IPS-18a (cell line): ENCODE measurements around the gene ARL17B.
"Not testable (repeated sequence)": the region's sequence is repeated elsewhere in the genome, so short reads cannot be mapped to it uniquely, and the experiment has no call there.

Experiments used
- H3K27ac ChIP-seq: one replicate; pipeline ENCODE4 v1.5.1; 2013; ENCODE audit warnings: low read length
- H3K27me3 ChIP-seq: one replicate; pipeline ENCODE4 v1.6.1; 2013; ENCODE audit warnings: mild to moderate bottlenecking, low read length; ENCODE audit not compliant: control insufficient read depth, insufficient read depth
- H3K36me3 ChIP-seq: one replicate; pipeline ENCODE4 v1.6.1; 2013; ENCODE audit warnings: low read depth, low read length; ENCODE audit not compliant: control insufficient read depth
- H3K4me1 ChIP-seq: one replicate; pipeline ENCODE4 v1.6.1; 2013; ENCODE audit warnings: low read depth, low read length; ENCODE audit not compliant: control insufficient read depth
- H3K4me3 ChIP-seq: one replicate; pipeline ENCODE4 v1.5.1; 2013; ENCODE audit warnings: low read length
- H3K9ac ChIP-seq: one replicate; pipeline ENCODE4 v1.6.1; 2013; ENCODE audit warnings: mild to moderate bottlenecking, low read length, moderate library complexity
- H3K9me3 ChIP-seq: one replicate; pipeline ENCODE4 v1.6.1; 2013; ENCODE audit warnings: low read depth, low read length; ENCODE audit not compliant: control insufficient read depth

Gene ARL17B

GRCh38 chr17:46367520-46367919, 6.0 kb upstream of the ARL17B start:
- H3K4me1 ChIP-seq, H3K9ac ChIP-seq, H3K9me3 ChIP-seq, H3K4me3 ChIP-seq, H3K27me3 ChIP-seq, H3K27ac ChIP-seq, H3K36me3 ChIP-seq: not testable (repeated sequence)

GRCh38 chr17:46361145-46361735, 326 bp downstream of the ARL17B start:
- not testable (repeated sequence) for H3K9me3 ChIP-seq, H3K27ac ChIP-seq, H3K36me3 ChIP-seq, H3K4me1 ChIP-seq, H3K4me3 ChIP-seq, H3K9ac ChIP-seq, H3K27me3 ChIP-seq

DNA sequence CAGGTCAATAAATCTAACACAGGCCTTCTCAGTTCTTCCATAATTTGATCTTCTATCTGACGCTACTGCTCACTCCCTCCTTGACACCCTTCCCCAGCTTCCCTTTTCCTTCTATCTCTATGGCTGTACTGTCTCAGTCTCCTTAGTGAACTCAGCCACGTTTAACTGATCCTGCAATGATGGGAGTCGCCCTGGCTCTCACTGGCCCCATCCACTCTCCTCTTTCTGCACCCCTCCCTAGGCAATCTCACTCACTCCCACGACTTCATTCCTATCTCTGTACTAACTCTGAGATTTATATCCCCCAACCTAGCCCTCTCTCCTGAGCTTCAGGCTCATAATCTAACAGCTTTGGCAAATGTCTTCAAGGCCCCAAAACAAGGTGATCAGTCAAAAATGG, 7.7 kb downstream of the ARL17B start:
- H3K36me3 ChIP-seq, H3K4me1 ChIP-seq: not testable (repeated sequence)

DNA sequence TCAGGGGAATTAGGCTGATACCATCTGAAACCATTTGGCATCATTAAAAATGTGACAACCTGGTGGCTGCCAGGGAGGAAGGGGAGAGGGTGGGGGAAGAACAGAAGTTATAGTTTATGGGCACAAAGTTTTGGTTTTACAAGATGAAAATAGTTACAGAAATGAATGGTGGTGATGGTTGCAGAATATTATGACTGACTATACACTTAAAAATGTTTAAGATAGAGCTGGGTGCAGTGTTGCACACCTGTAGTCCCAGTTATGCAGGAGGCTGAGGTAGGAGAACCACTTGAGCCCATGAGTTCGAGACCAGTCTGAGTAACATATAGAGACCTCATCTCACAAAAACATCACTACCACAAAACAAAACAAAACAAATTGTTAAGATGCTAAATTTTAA, 12.5 kb downstream of the ARL17B start:
- H3K27me3 ChIP-seq, H3K4me1 ChIP-seq, H3K9me3 ChIP-seq, H3K27ac ChIP-seq, H3K4me3 ChIP-seq, H3K9ac ChIP-seq, H3K36me3 ChIP-seq: not testable (repeated sequence)

More for the DNA sequence above, 7.7 kb downstream of the ARL17B start:
- H3K27me3 ChIP-seq, H3K9ac ChIP-seq, H3K27ac ChIP-seq, H3K4me3 ChIP-seq, H3K9me3 ChIP-seq: not testable (repeated sequence)

DNA sequence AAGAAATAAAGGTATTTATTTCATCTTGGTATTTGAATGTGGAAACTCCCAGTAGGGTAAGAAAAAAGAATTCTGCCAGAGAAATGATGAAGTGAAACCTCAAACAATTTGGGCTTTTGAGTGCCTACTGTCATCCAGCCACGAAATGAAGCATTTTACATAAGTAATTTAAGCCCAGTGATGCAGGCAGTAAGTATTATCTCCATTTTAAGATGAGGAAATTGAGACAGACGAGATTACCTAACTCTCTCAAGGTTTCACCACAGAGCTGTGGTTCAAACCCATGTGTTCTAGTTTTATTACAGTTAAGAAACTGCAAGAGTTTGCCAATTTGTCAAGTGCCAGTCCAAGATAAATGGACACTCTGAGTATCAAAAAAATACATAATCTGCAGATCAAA, 13.2 kb downstream of the ARL17B start:
- H3K9ac ChIP-seq, H3K4me1 ChIP-seq, H3K36me3 ChIP-seq, H3K27ac ChIP-seq, H3K9me3 ChIP-seq, H3K27me3 ChIP-seq, H3K4me3 ChIP-seq: not testable (repeated sequence)

GRCh38 chr17:46342131-46342530, 19.4 kb downstream of the ARL17B start:
- H3K36me3 ChIP-seq, H3K27ac ChIP-seq, H3K9me3 ChIP-seq, H3K9ac ChIP-seq, H3K27me3 ChIP-seq, H3K4me3 ChIP-seq, H3K4me1 ChIP-seq: not testable (repeated sequence)

DNA sequence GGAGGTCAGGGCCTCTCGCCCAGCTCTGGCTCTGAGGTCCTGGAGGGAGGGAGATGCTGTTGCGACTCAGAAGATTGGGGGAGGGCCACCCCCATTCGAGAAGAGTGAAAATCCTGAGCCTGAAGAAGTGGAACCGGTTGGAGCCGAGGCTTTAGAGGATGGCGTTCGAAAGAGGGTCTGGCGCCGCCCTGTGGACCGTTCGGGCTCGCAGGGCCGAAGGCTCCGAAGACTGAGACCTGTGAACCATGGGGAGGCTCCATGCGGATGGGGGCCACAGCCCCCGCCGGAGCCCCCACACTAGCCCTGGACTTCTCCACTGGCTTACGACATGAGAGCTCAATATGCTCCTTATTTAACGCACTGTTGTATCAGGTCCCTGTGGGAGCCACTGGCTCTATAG, 20.3 kb downstream of the ARL17B start:
- not testable (repeated sequence) for H3K27ac ChIP-seq, H3K9me3 ChIP-seq, H3K36me3 ChIP-seq, H3K27me3 ChIP-seq, H3K4me1 ChIP-seq, H3K9ac ChIP-seq, H3K4me3 ChIP-seq

DNA sequence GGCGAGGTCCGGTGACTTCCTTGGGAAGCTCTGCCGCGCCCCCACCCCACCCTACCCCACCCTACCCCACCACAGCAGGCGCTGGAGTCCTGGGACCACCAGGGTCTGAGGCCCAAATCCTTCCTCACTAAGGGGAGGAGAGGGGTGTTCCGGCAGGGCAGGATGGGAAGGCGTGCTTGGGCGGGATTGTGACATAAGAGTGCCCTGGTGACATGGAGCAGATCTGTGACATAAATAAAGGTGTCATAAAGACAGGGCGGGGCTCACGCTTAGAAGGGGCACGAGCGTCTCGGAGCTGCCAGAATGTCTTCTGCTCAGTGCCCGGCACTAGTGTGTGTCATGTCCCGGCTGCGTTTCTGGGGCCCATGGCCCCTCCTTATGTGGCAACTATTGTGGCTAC, 66.7 kb downstream of the ARL17B start, which contains the start of gene LRRC37A:
LRRC37A (plus strand) TSS at position 301 of the 400 bp plus-strand sequence; CDS start at position 304, 3 bp downstream.
- not testable (repeated sequence) for H3K27ac ChIP-seq, H3K9ac ChIP-seq, H3K4me1 ChIP-seq, H3K4me3 ChIP-seq, H3K27me3 ChIP-seq, H3K9me3 ChIP-seq, H3K36me3 ChIP-seq

DNA sequence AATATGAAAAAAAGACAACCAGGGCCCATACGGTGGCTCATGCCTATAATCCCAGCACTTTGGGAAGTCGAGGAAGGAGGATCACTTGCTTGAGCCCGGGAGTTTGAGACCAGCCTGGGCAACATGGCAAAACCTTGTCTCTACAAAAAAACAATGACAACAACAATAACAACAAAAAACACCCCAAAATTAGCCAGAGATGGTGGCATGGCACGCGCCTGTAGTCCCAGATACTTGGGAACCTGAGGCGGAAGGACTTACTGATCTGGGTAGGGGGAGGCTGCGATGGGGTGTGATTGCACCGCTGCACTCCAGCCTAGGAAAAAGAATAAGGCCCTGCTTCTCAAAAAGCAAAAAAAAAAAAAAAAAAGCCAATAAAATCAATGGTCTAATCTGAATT, 69.9 kb downstream of the ARL17B start:
- H3K9ac ChIP-seq, H3K27ac ChIP-seq, H3K4me3 ChIP-seq, H3K36me3 ChIP-seq, H3K4me1 ChIP-seq, H3K27me3 ChIP-seq, H3K9me3 ChIP-seq: not testable (repeated sequence)

GRCh38 chr17:46290906-46291546, 70.5 kb downstream of the ARL17B start:
- H3K27me3 ChIP-seq, H3K4me1 ChIP-seq, H3K27ac ChIP-seq, H3K9ac ChIP-seq, H3K4me3 ChIP-seq, H3K9me3 ChIP-seq, H3K36me3 ChIP-seq: not testable (repeated sequence)

DNA sequence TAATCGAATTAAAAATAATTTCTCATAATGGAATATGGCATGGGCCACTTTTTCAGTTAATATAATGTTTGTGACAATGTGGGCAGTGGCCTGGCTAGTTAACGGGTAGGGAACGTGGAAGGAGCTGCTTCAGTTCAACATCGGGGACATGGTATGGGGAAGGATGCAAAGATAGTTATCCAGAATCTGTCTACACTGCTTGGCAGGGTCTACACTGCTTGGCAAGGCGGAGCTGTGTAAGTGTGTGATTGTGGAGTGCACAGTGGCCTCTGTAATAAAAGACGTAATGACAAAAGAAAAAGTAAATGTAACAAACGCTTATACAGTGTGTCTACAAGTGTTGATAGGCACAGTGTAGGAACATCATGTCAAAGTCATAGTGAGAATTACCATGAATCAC, 74.0 kb downstream of the ARL17B start:
- not testable (repeated sequence) for H3K9ac ChIP-seq, H3K9me3 ChIP-seq, H3K27me3 ChIP-seq, H3K36me3 ChIP-seq, H3K4me3 ChIP-seq, H3K27ac ChIP-seq, H3K4me1 ChIP-seq

DNA sequence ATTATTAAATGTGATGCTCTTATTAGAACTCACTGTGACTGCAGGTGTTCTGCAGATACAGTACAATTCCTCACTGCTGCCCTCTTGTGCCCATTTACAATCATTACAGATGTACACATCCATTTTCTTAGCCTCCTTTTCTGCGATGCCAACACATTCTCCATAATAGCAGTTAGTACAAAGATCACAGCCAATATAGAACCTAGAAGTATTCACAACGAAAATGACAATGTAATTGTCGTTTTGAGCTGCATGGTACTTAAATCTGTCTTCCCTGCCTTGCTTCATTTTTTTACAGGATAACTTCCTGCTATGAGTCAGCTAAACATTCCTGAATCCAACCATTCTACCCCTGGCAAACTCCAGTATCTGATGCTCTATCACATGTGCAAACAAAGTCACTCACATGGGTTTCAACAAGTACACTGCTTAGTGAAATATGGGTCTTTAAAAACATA, 74.8 kb downstream of the ARL17B start:
- not testable (repeated sequence) for H3K27me3 ChIP-seq, H3K9ac ChIP-seq, H3K27ac ChIP-seq, H3K4me3 ChIP-seq, H3K36me3 ChIP-seq, H3K4me1 ChIP-seq, H3K9me3 ChIP-seq
